AG04449 (cell line): ENCODE results near the gene IMMP2L.

Experiments
- CTCF ChIA-PET: fragments of 350-600 bp; formaldehyde crosslinking; extraction: SDS; loops from one replicate; lab custom pipeline; 2021; ENCODE audit warnings: antibody characterized with exemption; lab: Yijun Ruan, JAX
- POLR2A ChIA-PET: fragments of 400-600, 350-600 bp; formaldehyde crosslinking; extraction: SDS; loops from one replicate; lab custom pipeline; 2020; ENCODE audit warnings: antibody characterized with exemption, inconsistent platforms; lab: Yijun Ruan, JAX
- DNase-seq: peaks from one replicate; pipeline ENCODE4 v3.0.0-alpha.2; 2010; ENCODE audit warnings: low read depth, low spot score
- H3K4me3 ChIP-seq: 2 replicates; pipeline ENCODE4 v1.5.1; 2011; ENCODE audit warnings: low read depth, mild to moderate bottlenecking, control low read depth, low read length
- CTCF ChIP-seq: IDR thresholded peaks from one replicate; pipeline ENCODE4 v1.5.1; 2011; ENCODE audit warnings: mild to moderate bottlenecking, moderate library complexity, low read length, control low read depth, inconsistent platforms; ENCODE audit not compliant: insufficient read depth; ENCODE audit errors: missing control alignments

Gene IMMP2L

DNA sequence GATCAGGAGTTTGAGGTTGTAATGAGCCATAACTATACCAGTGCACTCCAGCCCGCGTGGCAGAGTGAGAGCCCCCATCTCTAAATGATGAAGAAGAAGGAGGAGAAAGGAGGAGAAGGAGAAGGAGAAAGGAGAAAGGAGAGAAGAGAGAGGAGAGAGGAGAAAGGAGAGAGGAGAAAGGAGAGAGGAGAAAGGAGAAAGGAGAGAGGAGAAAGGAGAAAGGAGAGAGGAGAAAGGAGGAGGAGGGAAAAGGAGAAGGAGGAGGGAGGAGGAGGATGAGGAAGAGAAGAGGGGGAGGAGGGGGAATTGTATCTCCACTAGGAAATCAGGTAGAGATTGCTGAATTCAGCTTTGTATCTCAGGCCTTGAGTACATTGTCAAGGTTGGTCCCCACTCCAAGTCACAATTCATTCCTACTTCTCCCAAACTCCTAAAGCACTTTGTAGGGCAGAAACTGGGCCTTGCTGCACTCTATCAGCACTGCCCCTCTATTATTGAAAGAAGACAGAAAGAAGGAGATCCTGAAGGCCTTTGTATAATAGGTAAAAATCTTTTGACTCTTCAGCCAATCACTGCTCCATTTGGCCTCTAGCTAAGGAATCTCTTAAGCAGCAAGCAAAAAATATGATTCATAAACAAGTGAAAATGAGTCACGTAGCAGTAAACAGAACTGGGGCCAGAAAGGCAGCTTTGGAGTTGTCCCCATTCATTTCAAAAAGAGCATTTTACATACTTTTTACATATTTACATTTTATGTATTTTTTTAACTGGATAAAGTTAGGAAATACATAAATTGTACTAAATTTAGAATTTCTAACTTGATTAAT lies 178.0 kb downstream of the IMMP2L start:
- TF ChIP-seq CTCF: no peak
- no peak for DNase-seq
- ChIA-PET POLR2A (no interaction called here), CTCF (no interaction called here)
- H3K4me3 ChIP-seq: no peak overlapping the region

- POLR2A ChIA-PET: no interaction called here
- no peak for TF ChIP-seq CTCF
- CTCF ChIA-PET: no interaction called here
- no peak for DNase-seq
- no peak overlapping the region for H3K4me3 ChIP-seq
Observed at GRCh38 chr7:111383133-111383532, 179.2 kb downstream of the IMMP2L start.

- CTCF ChIA-PET: no interaction called here
Observed at GRCh38 chr7:111381590-111381989, 180.7 kb downstream of the IMMP2L start.

GRCh38 chr7:111380945-111381344 lies 181.3 kb downstream of the IMMP2L start:
- DNase-seq: no peak
- CTCF ChIA-PET: no interaction called here
- POLR2A ChIA-PET: no interaction called here
- TF ChIP-seq CTCF: no peak
- H3K4me3 ChIP-seq: no peak overlapping the region

More at GRCh38 chr7:111381590-111381989, 180.7 kb downstream of the IMMP2L start:
- no peak for DNase-seq
- no peak overlapping the region for H3K4me3 ChIP-seq
- POLR2A ChIA-PET: no interaction called here
- TF ChIP-seq CTCF: no peak

- no peak for TF ChIP-seq CTCF
- POLR2A ChIA-PET: no interaction called here
- no peak for DNase-seq
- CTCF ChIA-PET: no interaction called here
- H3K4me3 ChIP-seq: no peak overlapping the region
Observed at GRCh38 chr7:111374027-111374426, 188.3 kb downstream of the IMMP2L start.

DNA sequence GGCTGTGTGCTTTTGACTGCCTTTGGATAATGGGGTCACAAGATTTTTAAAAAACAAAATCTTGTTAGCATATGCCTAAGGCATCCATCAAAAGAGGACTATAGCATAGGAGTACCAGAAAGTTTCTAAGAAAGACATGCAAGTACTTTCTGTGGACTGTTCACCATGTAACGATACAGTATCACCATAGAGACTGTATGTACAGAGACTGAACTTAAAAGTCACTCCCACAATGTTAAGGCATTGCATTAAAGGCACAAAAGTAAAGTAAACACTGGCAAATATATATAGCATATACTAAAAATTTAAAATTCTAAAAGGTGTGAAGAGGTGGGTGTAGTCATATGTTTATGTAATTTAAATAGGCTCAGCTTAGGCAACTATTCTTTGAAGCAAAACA lies 190.9 kb downstream of the IMMP2L start:
- H3K4me3 ChIP-seq: no peak overlapping the region
- POLR2A ChIA-PET: no interaction called here
- DNase-seq: no peak
- no peak for TF ChIP-seq CTCF
- CTCF ChIA-PET: no interaction called here
